PFSK-1 (cell line): ENCODE measurements around the gene PREX1.

Experiments
- FOXP2 ChIP-seq: optimal IDR thresholded peaks from 2 replicates; pipeline ENCODE3; 2011; ENCODE audit warnings: borderline replicate concordance, control low read depth, inconsistent platforms; ENCODE audit not compliant: insufficient read depth; ENCODE audit errors: extremely low read length, extremely low read depth
- POLR2AphosphoS5 ChIP-seq: IDR thresholded peaks from 2 replicates; pipeline ENCODE4 v1.6.1; 2012; ENCODE audit warnings: low read depth, mild to moderate bottlenecking, control low read depth, low read length, moderate library complexity
- SIN3A ChIP-seq: IDR thresholded peaks from 2 replicates; pipeline ENCODE4 v1.6.1; 2012; ENCODE audit warnings: mild to moderate bottlenecking, low read length, moderate library complexity, borderline replicate concordance; ENCODE audit not compliant: insufficient read depth
- TAF1 ChIP-seq: IDR thresholded peaks from 2 replicates; pipeline ENCODE4 v1.6.1; 2012; ENCODE audit warnings: low read length, control low read depth, borderline replicate concordance; ENCODE audit not compliant: insufficient read depth
- TF ChIP-seq, protein P1 (sequence below), 2 experiments: IDR thresholded peaks; 2 replicates each; pipeline versions ENCODE4 v1.6.1 to v1.8.0; 2011 to 2012; ENCODE audit warnings: low read depth in 2 of 2, low read length in 2 of 2, control low read depth in 1 of 2, inconsistent platforms in 1 of 2, mild to moderate bottlenecking in 1 of 2, moderate library complexity in 1 of 2; ENCODE audit not compliant: insufficient read depth in 1 of 2

PREX1 gene

DNA sequence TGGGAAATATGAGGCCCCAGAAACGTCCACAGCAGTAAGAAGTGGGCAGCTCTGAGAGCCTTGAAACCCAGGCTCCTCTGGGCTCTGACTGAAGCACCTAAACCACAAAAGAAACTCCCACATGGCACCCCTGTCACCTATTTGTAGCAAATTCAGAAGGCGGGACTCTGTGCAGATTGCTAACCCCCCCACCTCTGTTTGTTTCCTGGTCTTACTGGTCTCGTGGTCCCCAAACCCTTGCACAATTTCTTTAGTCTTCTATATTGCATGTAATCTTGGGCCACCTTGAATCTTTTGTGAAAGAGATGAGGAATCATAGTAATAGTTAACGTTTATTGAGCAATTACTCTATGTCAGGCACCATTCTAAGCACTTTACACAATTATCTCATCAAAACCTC lies 154.3 kb downstream of the PREX1 start:
- TF ChIP-seq, protein P1, sequence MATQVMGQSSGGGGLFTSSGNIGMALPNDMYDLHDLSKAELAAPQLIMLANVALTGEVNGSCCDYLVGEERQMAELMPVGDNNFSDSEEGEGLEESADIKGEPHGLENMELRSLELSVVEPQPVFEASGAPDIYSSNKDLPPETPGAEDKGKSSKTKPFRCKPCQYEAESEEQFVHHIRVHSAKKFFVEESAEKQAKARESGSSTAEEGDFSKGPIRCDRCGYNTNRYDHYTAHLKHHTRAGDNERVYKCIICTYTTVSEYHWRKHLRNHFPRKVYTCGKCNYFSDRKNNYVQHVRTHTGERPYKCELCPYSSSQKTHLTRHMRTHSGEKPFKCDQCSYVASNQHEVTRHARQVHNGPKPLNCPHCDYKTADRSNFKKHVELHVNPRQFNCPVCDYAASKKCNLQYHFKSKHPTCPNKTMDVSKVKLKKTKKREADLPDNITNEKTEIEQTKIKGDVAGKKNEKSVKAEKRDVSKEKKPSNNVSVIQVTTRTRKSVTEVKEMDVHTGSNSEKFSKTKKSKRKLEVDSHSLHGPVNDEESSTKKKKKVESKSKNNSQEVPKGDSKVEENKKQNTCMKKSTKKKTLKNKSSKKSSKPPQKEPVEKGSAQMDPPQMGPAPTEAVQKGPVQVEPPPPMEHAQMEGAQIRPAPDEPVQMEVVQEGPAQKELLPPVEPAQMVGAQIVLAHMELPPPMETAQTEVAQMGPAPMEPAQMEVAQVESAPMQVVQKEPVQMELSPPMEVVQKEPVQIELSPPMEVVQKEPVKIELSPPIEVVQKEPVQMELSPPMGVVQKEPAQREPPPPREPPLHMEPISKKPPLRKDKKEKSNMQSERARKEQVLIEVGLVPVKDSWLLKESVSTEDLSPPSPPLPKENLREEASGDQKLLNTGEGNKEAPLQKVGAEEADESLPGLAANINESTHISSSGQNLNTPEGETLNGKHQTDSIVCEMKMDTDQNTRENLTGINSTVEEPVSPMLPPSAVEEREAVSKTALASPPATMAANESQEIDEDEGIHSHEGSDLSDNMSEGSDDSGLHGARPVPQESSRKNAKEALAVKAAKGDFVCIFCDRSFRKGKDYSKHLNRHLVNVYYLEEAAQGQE (IDR thresholded peaks at IDR 0.05; ENCODE audit: insufficient read depth in 1 of 2, low read depth in 2 of 2, low read length in 2 of 2) = no peak
- TF ChIP-seq TAF1 (no peak), POLR2AphosphoS5 (no peak), FOXP2 (no peak), SIN3A (no peak)

DNA sequence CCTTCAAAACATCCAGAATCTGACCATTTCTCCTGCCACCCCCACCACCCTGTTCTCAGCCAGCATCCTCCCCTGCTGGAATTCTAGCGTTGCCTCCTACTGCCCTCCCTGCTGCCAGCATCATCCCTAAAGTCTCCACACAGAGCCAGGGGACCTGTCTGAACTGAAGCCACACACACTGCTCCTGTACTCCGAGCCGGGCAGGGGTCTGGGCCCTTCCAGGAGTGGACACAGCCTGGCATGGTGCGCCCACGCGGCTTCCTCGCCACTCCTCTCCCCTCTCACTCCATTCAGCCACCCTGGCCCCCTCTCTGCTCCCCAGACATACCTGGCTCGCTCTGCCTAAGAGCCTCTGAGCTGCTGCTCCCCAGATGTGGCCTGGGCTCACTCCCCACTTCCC lies 155.5 kb downstream of the PREX1 start:
- TF ChIP-seq POLR2AphosphoS5 (no peak), TAF1 (no peak), SIN3A (no peak)

DNA sequence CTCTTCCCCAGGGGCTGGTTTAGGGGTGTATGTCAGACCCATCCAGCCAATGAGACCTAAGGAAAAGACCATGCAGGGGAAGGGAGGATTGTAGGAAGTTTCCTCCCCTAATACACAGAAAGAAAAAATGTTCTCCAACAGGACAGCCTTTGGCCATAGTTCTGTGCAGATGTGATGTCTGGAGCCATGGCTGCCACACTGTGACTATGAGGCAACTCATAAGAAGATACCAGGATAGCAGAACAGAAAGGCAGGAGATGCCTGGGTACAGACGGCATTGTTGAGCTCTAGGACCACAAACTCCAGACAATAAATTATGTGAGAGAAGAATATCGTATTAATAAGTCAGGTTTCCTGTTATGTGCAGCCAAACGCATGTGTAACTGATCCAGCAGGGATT lies 156.7 kb downstream of the PREX1 start:
- TF ChIP-seq POLR2AphosphoS5 = no peak
- TF ChIP-seq FOXP2 = no peak
- TF ChIP-seq TAF1 = no peak
- TF ChIP-seq SIN3A = no peak
- TF ChIP-seq, protein P1 (IDR thresholded peaks at IDR 0.05; ENCODE audit: insufficient read depth in 1 of 2, low read depth in 2 of 2, low read length in 2 of 2) = no peak

DNA sequence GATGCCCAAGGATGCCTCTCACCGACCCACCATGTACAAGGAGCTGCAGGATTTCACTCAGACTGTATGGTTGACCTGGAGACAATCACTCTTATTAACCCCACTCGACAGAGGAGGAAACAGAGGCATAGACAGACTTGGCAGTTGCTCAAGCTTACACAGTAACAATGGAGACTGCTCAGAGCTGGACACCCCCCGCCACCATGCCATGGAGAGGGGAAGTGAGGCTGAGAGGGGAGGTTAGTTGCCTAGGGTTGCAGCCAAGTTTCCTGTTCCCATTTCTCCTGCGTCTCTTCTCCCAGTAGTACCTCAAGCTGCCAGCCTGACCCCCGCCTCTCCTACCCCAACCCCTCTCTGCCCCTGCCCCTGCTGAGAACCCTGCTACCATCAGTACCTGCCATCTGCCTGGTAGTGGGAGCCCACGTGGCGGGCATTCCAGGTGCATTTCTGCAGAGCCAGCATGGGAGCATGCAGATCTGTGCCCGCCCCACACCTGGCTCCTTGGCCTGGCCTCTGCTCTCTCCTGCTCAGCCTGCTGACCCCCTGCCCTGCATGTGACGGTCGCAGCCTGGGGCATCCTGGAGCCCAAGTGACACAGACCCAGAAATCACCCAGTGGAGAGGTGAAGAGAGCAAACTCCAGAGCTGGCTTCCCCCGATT lies 157.7 kb downstream of the PREX1 start:
- TF ChIP-seq TAF1 = no peak
- no peak for TF ChIP-seq FOXP2
- TF ChIP-seq SIN3A = no peak
- no peak for TF ChIP-seq POLR2AphosphoS5
- TF ChIP-seq, protein P1 (IDR thresholded peaks at IDR 0.05; ENCODE audit: insufficient read depth in 1 of 2, low read depth in 2 of 2, low read length in 2 of 2) = no peak

DNA sequence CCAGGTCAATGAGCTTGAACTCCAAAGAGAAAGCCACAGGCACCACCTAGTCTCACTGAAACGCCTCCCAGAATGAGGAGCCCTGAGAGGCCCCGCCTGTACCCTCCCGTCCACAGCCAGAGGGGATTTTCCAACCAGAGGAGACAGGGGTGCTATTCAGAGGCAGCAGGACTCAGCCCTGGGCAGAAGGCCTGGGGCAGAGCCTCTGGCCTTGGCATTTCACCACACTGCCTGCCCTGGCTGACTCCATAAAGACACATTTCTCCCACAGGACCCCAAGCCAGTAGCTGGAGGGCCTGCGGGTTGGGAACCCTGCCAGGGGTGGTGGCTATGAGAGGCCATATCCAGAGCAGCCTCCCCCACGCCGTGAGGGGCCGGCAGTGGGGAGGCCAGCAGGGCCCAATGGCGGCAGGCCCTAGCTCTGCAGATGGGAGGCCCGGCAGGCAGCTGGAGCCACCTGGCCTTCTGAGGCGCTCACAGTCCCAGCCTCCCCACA lies 159.3 kb downstream of the PREX1 start:
- TF ChIP-seq FOXP2 (no peak), SIN3A (no peak), POLR2AphosphoS5 (no peak), TAF1 (no peak)
- TF ChIP-seq, protein P1 (IDR thresholded peaks at IDR 0.05; ENCODE audit: insufficient read depth in 1 of 2, low read depth in 2 of 2, low read length in 2 of 2) = no peak
